Natural killer cell (primary cell): Measurements from ENCODE around the gene CYTH4. TPM values are rescaled to one million over a fixed set of nuclear protein-coding genes. Genes with fewer than 3 reads are reported as not detected.

Source experiments
- ATAC-seq, 3 donors: fragments of 150-1000 bp in 2 of 3; fragments of 200-7000 bp in 1 of 3; cut with Tn5 transposase; 1 replicate in 1 of 3; 2 replicates in 2 of 3; pipeline ENCODE4 v1.10.0; 2021; ENCODE audit warnings: mild to moderate bottlenecking in 2 of 3, moderate library complexity in 2 of 3
- DNase-seq, 2 donors: peaks; one replicate each; pipeline versions ENCODE4 v3.0.0 to v3.0.0-alpha.2; 2013 to 2021; ENCODE audit warnings: mixed read lengths in 1 of 2
- H3K27ac ChIP-seq: one replicate; pipeline ENCODE4 v1.5.1; 2013; ENCODE audit warnings: mild to moderate bottlenecking, low read length
- H3K27me3 ChIP-seq: one replicate; pipeline ENCODE4 v1.6.1; 2013; ENCODE audit warnings: low read length; ENCODE audit not compliant: control insufficient read depth, insufficient read depth
- H3K36me3 ChIP-seq: one replicate; pipeline ENCODE4 v1.6.1; 2013; ENCODE audit warnings: low read length; ENCODE audit not compliant: control insufficient read depth, insufficient read depth
- H3K4me1 ChIP-seq: one replicate; pipeline ENCODE4 v1.6.1; 2013; ENCODE audit warnings: low read length; ENCODE audit not compliant: control insufficient read depth, insufficient read depth
- H3K4me3 ChIP-seq: one replicate; pipeline ENCODE4 v1.5.1; 2013; ENCODE audit warnings: low read length
- H3K9me3 ChIP-seq: one replicate; pipeline ENCODE4 v1.6.1; 2013; ENCODE audit warnings: low read length; ENCODE audit not compliant: control insufficient read depth, insufficient read depth
- H3K27ac Mint-ChIP-seq, 2 donors: one replicate each; pipeline ENCODE4 v1.8.0; 2022; ENCODE audit warnings: mild to moderate bottlenecking in 2 of 2, mixed read lengths in 2 of 2, moderate library complexity in 1 of 2
- H3K27me3 Mint-ChIP-seq, 2 donors: one replicate each; pipeline ENCODE4 v1.8.0; 2022; ENCODE audit warnings: low read depth in 2 of 2, mixed read lengths in 2 of 2
- H3K36me3 Mint-ChIP-seq: one replicate; pipeline ENCODE4 v1.8.0; 2022; ENCODE audit warnings: mixed read lengths
- H3K4me1 Mint-ChIP-seq, 2 donors: one replicate each; pipeline ENCODE4 v1.8.0; 2022; ENCODE audit warnings: mixed read lengths in 2 of 2
- H3K4me3 Mint-ChIP-seq: one replicate; pipeline ENCODE4 v1.8.0; 2022; ENCODE audit warnings: mild to moderate bottlenecking, moderate library complexity, mixed read lengths
- H3K9me3 Mint-ChIP-seq, 2 donors: one replicate each; pipeline ENCODE4 v1.8.0; 2022; ENCODE audit warnings: mixed read lengths in 2 of 2
- WGBS: methylation state at CpG from one replicate; pipeline ENCODE4 v1.1.7; 2013; ENCODE audit warnings: missing lambda C conversion rate; ENCODE audit not compliant: insufficient coverage; 5-methylcytosine and 5-hydroxymethylcytosine counted together
- intact Hi-C: fragments of 100-400 bp; cut with micrococcal nuclease; formaldehyde crosslinking; loops from one replicate; pipeline ENCODE4 v1.14.2; 2022
- total RNA-seq, 4 donors: library from RNA; stranded (reverse); fragments of 120-200 nt in 1 of 4; gene quantifications; one replicate each; pipeline versions ENCODE4 v1.2.3 to v1.2.4, GENCODE V29; 2013 to 2022
- TF ChIP-seq, protein P1 (sequence below): fragments of 200-600 bp; IDR thresholded peaks from one replicate; pipeline ENCODE4 v1.8.0; 2022; ENCODE audit warnings: antibody characterized with exemption

Gene CYTH4
- total RNA-seq, 3 donors from 2014 or later (not counting 1 experiment from before 2014, with no cell fraction given) = 219 to 260 (median 249) TPM

DNA sequence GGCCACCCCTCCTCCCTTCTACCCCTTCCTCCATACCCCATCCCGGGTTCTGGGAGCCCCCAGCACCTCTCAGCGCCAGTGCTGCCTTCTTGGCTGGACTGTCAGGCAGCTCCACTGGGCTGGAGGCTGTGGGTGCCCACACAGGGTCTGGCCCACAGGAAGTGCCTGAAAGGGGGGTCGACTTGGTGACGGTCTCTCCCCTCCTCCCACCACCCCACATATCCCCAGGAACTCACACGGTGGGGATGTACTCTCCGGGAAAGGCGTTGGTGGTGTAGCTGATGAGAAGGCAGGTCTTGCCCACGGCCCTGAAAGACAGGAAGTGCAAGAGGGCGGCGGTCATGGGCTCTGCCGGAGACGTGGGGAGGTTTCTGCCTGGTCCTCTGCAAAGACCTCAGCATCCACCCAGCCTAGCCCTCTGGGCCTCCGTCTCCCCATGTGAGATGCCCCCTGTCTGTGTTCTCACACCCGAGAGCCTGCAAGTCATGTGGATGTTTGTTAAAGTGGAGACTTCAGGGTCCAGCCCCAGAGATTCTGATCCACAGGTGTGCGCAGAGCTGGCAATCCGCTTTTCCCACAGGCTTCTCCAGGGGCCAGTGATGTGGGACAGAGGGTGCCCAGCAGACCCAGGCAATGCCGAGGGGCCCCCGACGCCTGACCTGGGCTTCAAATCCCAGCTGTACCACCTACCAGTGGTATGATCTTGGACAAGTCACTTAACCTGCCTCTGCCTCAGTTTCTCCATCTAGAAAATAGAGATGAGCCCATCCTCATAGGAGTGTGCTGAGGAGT, 40.8 kb upstream of the CYTH4 start:
- peak; percentile 63 to 76 for DNase-seq

DNA sequence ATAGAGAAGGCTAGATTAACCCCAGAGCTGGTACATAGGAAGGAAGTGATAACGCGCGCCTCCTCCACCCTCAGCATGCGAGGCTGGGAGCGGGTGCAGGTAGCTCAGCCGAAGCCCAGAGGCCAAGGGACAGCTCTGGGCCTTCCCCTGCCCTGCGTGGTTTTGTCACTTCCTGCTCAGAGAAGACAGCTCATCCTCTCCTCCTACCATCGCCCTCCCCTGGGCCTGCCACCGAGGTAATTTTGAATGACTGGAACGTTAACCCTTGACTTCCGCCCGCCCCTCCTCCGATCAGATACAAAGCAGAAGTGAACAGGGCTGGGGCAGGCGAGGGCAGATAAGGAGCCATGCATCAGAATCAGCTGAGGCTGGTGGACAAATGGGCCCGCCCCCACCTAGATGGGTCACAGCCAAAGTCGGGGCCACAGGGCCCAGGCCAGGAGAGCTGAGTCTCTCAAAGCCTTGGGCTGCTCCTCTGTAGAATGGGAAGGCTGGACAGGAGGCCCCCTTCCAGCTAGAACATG, 39.9 kb upstream of the CYTH4 start:
- DNase-seq (peak; percentile 80 to 95), ATAC-seq (peak; percentile 65 to 84 (median 72))
- peak overlapping the region; percentile 91 for H3K4me3 Mint-ChIP-seq
- H3K36me3 Mint-ChIP-seq = no peaks in the 10 kb centered on the region
- no peaks in the 10 kb centered on the region for H3K27me3 ChIP-seq
- H3K4me1 Mint-ChIP-seq = peaks cover 63 to 78% of the 10 kb centered on the region in 2 donors
- no peaks in the 10 kb centered on the region for H3K9me3 ChIP-seq
- peak overlapping the region; percentile 89 for H3K4me3 ChIP-seq
- intact Hi-C loops = loop anchor here (5.0 kb wide), 3 partner anchors 35 to 95 kb away; partner anchors contain the start of gene IL2RB
- peaks cover 37% of the 10 kb centered on the region for H3K36me3 ChIP-seq
- H3K27ac Mint-ChIP-seq = peak overlapping the region; percentile 93 to 98
- peaks cover 73% of the 10 kb centered on the region for H3K4me1 ChIP-seq
- 0% methylated on average over 16 of the region's 16 CpGs for WGBS
- H3K27me3 Mint-ChIP-seq = no peaks in the 10 kb centered on the region
- H3K9me3 Mint-ChIP-seq = no peaks in the 10 kb centered on the region
- H3K27ac ChIP-seq = peak overlapping the region; percentile 82
- TF ChIP-seq, protein P1, sequence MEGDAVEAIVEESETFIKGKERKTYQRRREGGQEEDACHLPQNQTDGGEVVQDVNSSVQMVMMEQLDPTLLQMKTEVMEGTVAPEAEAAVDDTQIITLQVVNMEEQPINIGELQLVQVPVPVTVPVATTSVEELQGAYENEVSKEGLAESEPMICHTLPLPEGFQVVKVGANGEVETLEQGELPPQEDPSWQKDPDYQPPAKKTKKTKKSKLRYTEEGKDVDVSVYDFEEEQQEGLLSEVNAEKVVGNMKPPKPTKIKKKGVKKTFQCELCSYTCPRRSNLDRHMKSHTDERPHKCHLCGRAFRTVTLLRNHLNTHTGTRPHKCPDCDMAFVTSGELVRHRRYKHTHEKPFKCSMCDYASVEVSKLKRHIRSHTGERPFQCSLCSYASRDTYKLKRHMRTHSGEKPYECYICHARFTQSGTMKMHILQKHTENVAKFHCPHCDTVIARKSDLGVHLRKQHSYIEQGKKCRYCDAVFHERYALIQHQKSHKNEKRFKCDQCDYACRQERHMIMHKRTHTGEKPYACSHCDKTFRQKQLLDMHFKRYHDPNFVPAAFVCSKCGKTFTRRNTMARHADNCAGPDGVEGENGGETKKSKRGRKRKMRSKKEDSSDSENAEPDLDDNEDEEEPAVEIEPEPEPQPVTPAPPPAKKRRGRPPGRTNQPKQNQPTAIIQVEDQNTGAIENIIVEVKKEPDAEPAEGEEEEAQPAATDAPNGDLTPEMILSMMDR = no peak

More for the DNA sequence above, 40.8 kb upstream of the CYTH4 start:
- Mint-ChIP-seq H3K4me1 (peaks cover 68 to 87% of the 10 kb centered on the region in 2 donors), H3K36me3 (no peaks in the 10 kb centered on the region), H3K27me3 (no peaks in the 10 kb centered on the region), H3K4me3 (peak overlapping the region; percentile 91), H3K9me3 (no peaks in the 10 kb centered on the region), H3K27ac (peak overlapping the region; percentile 93 to 98)
- Histone ChIP-seq H3K4me3 (peak overlapping the region; percentile 89), H3K36me3 (peaks cover 43% of the 10 kb centered on the region), H3K4me1 (peaks cover 80% of the 10 kb centered on the region), H3K9me3 (no peaks in the 10 kb centered on the region), H3K27ac (peak overlapping the region; percentile 82), H3K27me3 (no peaks in the 10 kb centered on the region)
- intact Hi-C loops = loop anchor here (5.0 kb wide), 3 partner anchors 36 to 94 kb away; partner anchors contain the start of gene IL2RB
- TF ChIP-seq, protein P1 = no peak
- 19% methylated on average over 17 of the region's 19 CpGs for WGBS
- peak; percentile 20 to 34 (median 32) for ATAC-seq

DNA sequence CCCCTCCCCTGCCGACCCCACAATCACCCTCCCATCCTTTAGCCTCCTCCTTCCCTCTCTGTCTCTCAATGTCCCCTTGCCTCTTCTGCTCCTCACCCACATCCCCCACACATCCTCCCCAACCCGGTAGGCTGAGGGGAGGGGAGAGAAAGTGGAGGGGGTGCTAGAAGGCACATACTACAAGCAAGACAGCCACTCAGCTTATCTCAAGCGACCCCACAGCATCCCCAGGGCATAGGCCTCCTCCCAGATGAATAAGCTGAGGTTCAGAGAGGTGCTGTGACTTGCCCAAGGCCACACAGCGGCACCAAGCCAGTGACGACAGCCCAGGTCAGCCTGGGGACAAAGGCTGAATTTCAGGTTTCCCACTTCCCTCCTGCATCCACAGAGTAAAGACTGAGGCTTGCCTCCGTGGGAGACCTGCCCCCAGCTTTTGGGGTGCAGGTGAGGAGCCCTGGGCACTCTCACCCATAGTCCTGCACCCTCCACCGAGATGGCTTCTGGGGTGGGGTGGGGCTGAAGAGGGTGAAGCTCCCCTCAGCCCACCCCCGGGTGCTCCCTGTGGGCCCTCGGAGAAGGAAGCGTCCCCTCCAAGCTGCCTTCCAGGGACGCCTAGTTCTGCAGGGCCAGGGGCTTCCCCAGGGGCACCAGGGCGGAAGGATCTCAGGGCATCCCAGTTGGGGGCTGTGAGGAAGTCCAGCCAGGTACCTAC, 38.8 kb upstream of the CYTH4 start:
- Mint-ChIP-seq H3K27ac (peak overlapping the region; percentile 93 to 98), H3K36me3 (no peaks in the 10 kb centered on the region), H3K9me3 (no peaks in the 10 kb centered on the region), H3K4me1 (peaks cover 52 to 67% of the 10 kb centered on the region in 2 donors), H3K27me3 (no peaks in the 10 kb centered on the region), H3K4me3 (peak overlapping the region; percentile 91)
- H3K27ac ChIP-seq = peak overlapping the region; percentile 82
- ATAC-seq (peak in 1 of 3 donors; percentile 9), DNase-seq (peak in 1 of 2 donors; percentile 37)
- no peaks in the 10 kb centered on the region for H3K27me3 ChIP-seq
- peak overlapping the region; percentile 89 for H3K4me3 ChIP-seq
- peaks cover 62% of the 10 kb centered on the region for H3K4me1 ChIP-seq
- intact Hi-C loops = loop anchor here (1.0 to 5.0 kb wide), 4 partner anchors 13 to 96 kb away; partner anchors contain the start of gene IL2RB
- TF ChIP-seq, protein P1 = no peak
- H3K36me3 ChIP-seq = peaks cover 31% of the 10 kb centered on the region
- no peaks in the 10 kb centered on the region for H3K9me3 ChIP-seq
- WGBS = 0% methylated on average over 9 of the region's 12 CpGs
